Progenitor cell of endocrine pancreas (in vitro differentiated cells): ENCODE measurements around the gene TOR3A. TPM values are rescaled to one million over a fixed set of nuclear protein-coding genes. Genes with fewer than 3 reads are reported as not detected.
A peak's percentile ranks its signal among the peaks of the same experiment; 100 is the strongest.
"Not testable (repeated sequence)": the region's sequence is repeated elsewhere in the genome, so short reads cannot be mapped to it uniquely, and the experiment has no call there.

Source experiments
- DNase-seq: peaks from one replicate; pipeline ENCODE4 v3.0.0; 2021; ENCODE audit warnings: low spot score; ENCODE audit not compliant: unreplicated experiment
- H3K27ac Mint-ChIP-seq: 2 replicates; pipeline ENCODE4 v1.8.0; 2021; ENCODE audit warnings: mild to moderate bottlenecking, moderate library complexity, mixed read lengths
- H3K27me3 Mint-ChIP-seq: 2 replicates; pipeline ENCODE4 v1.8.0; 2021; ENCODE audit warnings: mixed read lengths
- H3K36me3 Mint-ChIP-seq: 2 replicates; pipeline ENCODE4 v1.8.0; 2022; ENCODE audit warnings: mixed read lengths; ENCODE audit not compliant: insufficient read depth
- H3K4me1 Mint-ChIP-seq: 2 replicates; pipeline ENCODE4 v1.8.0; 2021; ENCODE audit warnings: low read depth, mixed read lengths
- H3K4me3 Mint-ChIP-seq: 2 replicates; pipeline ENCODE4 v1.8.0; 2021; ENCODE audit warnings: low read depth, mild to moderate bottlenecking, moderate library complexity, mixed read lengths
- H3K9me3 Mint-ChIP-seq: 2 replicates; pipeline ENCODE4 v1.8.0; 2021; ENCODE audit warnings: low read depth, mixed read lengths
- CTCF ChIP-seq: fragments of 200-600 bp; sonication (generic); IDR thresholded peaks from one replicate; pipeline ENCODE4 v1.5.0; 2021; ENCODE audit warnings: antibody characterized with exemption, mild to moderate bottlenecking; ENCODE audit not compliant: unreplicated experiment
- total RNA-seq: library from RNA; stranded (reverse); gene quantifications from 2 replicates; pipeline ENCODE4 v1.2.1, GENCODE V29; 2021

The TOR3A gene
- total RNA-seq, 1 donor from 2014 or later, result 27.4 TPM

GRCh38 chr1:179137617-179138255 lies 55.9 kb downstream of the TOR3A start:
- no peak for TF ChIP-seq CTCF
- Mint-ChIP-seq H3K27ac (no peak overlapping the region), H3K27me3 (no peaks in the 10 kb centered on the region), H3K9me3 (peaks cover 14% of the 10 kb centered on the region), H3K4me1 (peaks cover 5% of the 10 kb centered on the region), H3K36me3 (peaks cover 22% of the 10 kb centered on the region), H3K4me3 (no peak overlapping the region)
- no peak for DNase-seq

- not testable (repeated sequence) for H3K27ac Mint-ChIP-seq, H3K27me3 Mint-ChIP-seq, H3K4me1 Mint-ChIP-seq, H3K4me3 Mint-ChIP-seq, DNase-seq
- H3K9me3 Mint-ChIP-seq, result peaks cover 14% of the 10 kb centered on the region
- H3K36me3 Mint-ChIP-seq, result peaks cover 20% of the 10 kb centered on the region
Observed at GRCh38 chr1:179138755-179139154, 56.9 kb downstream of the TOR3A start.

GRCh38 chr1:179141592-179142251 lies 59.9 kb downstream of the TOR3A start:
- peaks cover 14% of the 10 kb centered on the region for H3K9me3 Mint-ChIP-seq
- H3K4me1 Mint-ChIP-seq, result peaks cover 5% of the 10 kb centered on the region
- no peak for TF ChIP-seq CTCF
- H3K36me3 Mint-ChIP-seq, result peaks cover 20% of the 10 kb centered on the region
- peak overlapping the region; percentile 59 for H3K27ac Mint-ChIP-seq
- no peak for DNase-seq
- no peaks in the 10 kb centered on the region for H3K27me3 Mint-ChIP-seq
- H3K4me3 Mint-ChIP-seq, result no peak overlapping the region

GRCh38 chr1:179142889-179143299 lies 61.0 kb downstream of the TOR3A start:
- H3K4me1 Mint-ChIP-seq, result peaks cover 4% of the 10 kb centered on the region
- H3K36me3 Mint-ChIP-seq, result peaks cover 21% of the 10 kb centered on the region
- TF ChIP-seq CTCF, result no peak
- H3K9me3 Mint-ChIP-seq, result peaks cover 14% of the 10 kb centered on the region
- peak overlapping the region; percentile 69 for H3K27ac Mint-ChIP-seq
- H3K27me3 Mint-ChIP-seq, result no peaks in the 10 kb centered on the region
- no peak overlapping the region for H3K4me3 Mint-ChIP-seq
- DNase-seq, result no peak

- Mint-ChIP-seq H3K36me3 (peaks cover 21% of the 10 kb centered on the region), H3K9me3 (peaks cover 14% of the 10 kb centered on the region), H3K4me1 (peaks cover 3% of the 10 kb centered on the region), H3K4me3 (no peak overlapping the region), H3K27ac (no peak overlapping the region), H3K27me3 (no peaks in the 10 kb centered on the region)
- DNase-seq, result no peak
- no peak for TF ChIP-seq CTCF
Observed at GRCh38 chr1:179143322-179143721, 61.5 kb downstream of the TOR3A start.

GRCh38 chr1:179144626-179145025 lies 62.8 kb downstream of the TOR3A start:
- no peak for TF ChIP-seq CTCF
- Mint-ChIP-seq H3K9me3 (peaks cover 8% of the 10 kb centered on the region), H3K27me3 (no peaks in the 10 kb centered on the region), H3K4me3 (no peak overlapping the region), H3K27ac (no peak overlapping the region), H3K4me1 (peaks cover 3% of the 10 kb centered on the region), H3K36me3 (peaks cover 18% of the 10 kb centered on the region)
- no peak for DNase-seq
